AG04450 (cell line): ENCODE results near the gene SART3. TPM values are rescaled to one million over a fixed set of nuclear protein-coding genes. Genes with fewer than 3 reads are reported as not detected.

Experiments
- CTCF ChIA-PET: fragments of 300-600, 350-600 bp; formaldehyde crosslinking; extraction: SDS; loops from one replicate; lab custom pipeline; 2022; ENCODE audit warnings: antibody characterized with exemption, inconsistent platforms; lab: Charles Lee
- POLR2A ChIA-PET: fragments of 350-600 bp; formaldehyde crosslinking; extraction: SDS; loops from one replicate; lab custom pipeline; 2021; ENCODE audit warnings: antibody characterized with exemption, inconsistent platforms; lab: Yijun Ruan, JAX
- DNase-seq: peaks from one replicate; pipeline ENCODE4 v3.0.0-alpha.2; 2011; ENCODE audit warnings: low read depth, low spot score
- H3K27ac ChIP-seq: one replicate; pipeline ENCODE4 v1.5.1; 2012; ENCODE audit warnings: low read depth, low read length, control low read depth
- H3K27me3 ChIP-seq: one replicate; pipeline ENCODE4 v1.6.0; 2012; ENCODE audit warnings: low read length; ENCODE audit not compliant: control insufficient read depth, insufficient read depth
- H3K4me3 ChIP-seq: 2 replicates; pipeline ENCODE4 v1.5.1; 2011; ENCODE audit warnings: mild to moderate bottlenecking, low read depth, low read length, control low read depth
- H3K9me3 ChIP-seq: 2 replicates; pipeline ENCODE4 v1.5.1; 2012; ENCODE audit warnings: low read length; ENCODE audit not compliant: control insufficient read depth, insufficient read depth
- polyA plus RNA-seq: library from polyadenylated mRNA; depleted of rRNA; stranded (reverse); fragments of >200 nt; gene quantifications from 2 replicates; pipeline ENCODE4 v1.2.3, GENCODE V29; 2011
- TF ChIP-seq, protein P1 (sequence below): IDR thresholded peaks from 2 replicates; pipeline ENCODE4 v1.5.1; 2011; ENCODE audit warnings: low read depth, low read length, control low read depth, inconsistent platforms

SART3 gene
- polyA plus RNA-seq, 1 experiment: 23.9 TPM

DNA sequence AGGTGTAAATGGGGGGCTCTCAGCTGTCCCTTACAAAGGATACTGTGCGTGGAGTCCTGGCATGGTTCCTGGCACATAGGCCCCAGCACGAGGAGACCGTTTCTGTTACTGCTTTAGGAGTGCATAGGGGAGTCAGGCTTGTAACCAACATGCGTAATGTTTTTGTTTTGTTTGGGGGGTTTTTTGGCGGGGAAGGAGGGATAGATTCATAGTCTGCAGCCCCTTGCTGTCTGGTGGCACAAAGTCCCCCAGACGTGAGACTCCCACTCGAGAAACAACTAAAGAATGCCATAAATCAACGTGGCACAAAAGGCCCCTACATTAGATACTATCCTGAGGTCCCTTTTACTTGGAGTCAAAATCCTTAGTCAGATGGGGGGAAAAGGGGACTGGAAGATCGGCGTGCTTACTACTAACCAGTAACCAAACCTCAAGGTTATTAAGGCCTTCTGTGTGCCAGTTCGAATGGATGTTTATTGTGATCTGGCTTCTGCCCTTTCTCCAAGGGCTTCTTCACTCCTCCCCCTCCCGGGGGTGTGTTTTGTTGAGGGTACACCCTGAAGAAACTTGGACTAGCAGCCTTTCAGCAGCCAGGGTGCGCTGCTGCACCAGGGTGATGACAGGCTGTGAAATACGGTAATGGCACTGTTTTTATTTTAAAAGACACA, 2.3 kb upstream of the SART3 start:
- ChIA-PET POLR2A (interaction anchor here (0.7 to 1.6 kb wide), 2 partner anchors 57 to 65 kb away, joined by 5 read pairs; no protein-coding TSS in a partner anchor), CTCF (interaction anchor here (0.6 to 15.8 kb wide), 25 partner anchors 13 to 530 kb away, joined by 3 to 508 read pairs (median 5); partner anchors contain the start of genes ALKBH2 and TMEM119)
- H3K4me3 ChIP-seq: peak overlapping the region; percentile 96
- peak overlapping the region; percentile 81 for H3K27ac ChIP-seq
- H3K27me3 ChIP-seq: no peaks in the 10 kb centered on the region
- no peaks in the 10 kb centered on the region; the same call in 1 of the 2 replicates for H3K9me3 ChIP-seq
- peak; percentile 67 for DNase-seq
- TF ChIP-seq, protein P1, sequence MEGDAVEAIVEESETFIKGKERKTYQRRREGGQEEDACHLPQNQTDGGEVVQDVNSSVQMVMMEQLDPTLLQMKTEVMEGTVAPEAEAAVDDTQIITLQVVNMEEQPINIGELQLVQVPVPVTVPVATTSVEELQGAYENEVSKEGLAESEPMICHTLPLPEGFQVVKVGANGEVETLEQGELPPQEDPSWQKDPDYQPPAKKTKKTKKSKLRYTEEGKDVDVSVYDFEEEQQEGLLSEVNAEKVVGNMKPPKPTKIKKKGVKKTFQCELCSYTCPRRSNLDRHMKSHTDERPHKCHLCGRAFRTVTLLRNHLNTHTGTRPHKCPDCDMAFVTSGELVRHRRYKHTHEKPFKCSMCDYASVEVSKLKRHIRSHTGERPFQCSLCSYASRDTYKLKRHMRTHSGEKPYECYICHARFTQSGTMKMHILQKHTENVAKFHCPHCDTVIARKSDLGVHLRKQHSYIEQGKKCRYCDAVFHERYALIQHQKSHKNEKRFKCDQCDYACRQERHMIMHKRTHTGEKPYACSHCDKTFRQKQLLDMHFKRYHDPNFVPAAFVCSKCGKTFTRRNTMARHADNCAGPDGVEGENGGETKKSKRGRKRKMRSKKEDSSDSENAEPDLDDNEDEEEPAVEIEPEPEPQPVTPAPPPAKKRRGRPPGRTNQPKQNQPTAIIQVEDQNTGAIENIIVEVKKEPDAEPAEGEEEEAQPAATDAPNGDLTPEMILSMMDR: peak; percentile 97

DNA sequence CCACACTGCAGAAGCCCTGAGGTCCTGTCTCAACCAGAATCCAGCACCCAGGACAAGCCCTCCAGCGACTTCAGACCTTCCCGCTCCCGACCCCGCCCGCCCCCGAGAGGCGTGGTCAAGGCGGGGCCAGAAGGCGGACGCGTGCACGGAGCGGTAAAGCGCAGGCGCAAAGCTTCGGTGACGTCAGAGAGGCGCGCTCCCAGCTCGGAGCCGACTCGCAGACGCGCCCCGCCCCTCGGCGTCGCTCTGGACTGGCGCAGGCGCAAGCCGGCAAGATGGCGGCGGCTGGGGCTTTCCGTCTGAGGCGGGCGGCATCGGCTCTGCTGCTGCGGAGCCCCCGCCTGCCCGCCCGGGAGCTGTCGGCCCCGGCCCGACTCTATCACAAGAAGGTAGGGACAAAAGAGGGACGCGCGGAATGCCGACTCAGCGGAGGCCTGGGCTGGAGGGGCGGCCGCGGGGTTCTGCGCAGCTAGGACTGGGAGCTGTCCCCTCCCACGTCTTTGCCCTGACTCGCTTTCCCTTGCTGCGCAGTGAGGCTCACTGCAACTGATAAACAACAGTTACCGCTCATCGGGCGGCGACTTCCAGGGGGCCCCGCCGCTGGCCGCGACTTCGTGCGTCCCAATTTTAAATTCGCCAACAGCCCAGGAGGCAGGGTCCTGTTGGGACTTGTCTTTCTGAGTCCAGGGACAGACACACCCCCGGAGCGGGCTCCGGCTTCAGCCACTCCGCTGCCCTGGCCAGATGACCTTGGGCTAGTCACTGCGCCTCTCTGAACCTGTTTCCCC, 1.6 kb upstream of the SART3 start, which contains the start of gene ISCU:
ISCU (plus strand) TSS at position 249 of the 788 bp plus-strand sequence; CDS start at position 276, 27 bp downstream.
- peak; percentile 94 for DNase-seq
- Histone ChIP-seq H3K27ac (peak within 1 kb of the TSS; percentile 87), H3K27me3 (no peaks in the 10 kb centered on the region), H3K9me3 (no peaks in the 10 kb centered on the region; the same call in 1 of the 2 replicates), H3K4me3 (peak within 1 kb of the TSS; percentile 100)
- ChIA-PET POLR2A (interaction anchor here (0.6 to 1.6 kb wide), 5 partner anchors 21 to 536 kb away, joined by 3 to 5 read pairs (median 3); no protein-coding TSS in a partner anchor), CTCF (interaction anchor here (0.6 to 15.8 kb wide), 7 partner anchors 8 to 532 kb away, joined by 3 to 508 read pairs (median 3); no protein-coding TSS in a partner anchor)
- TF ChIP-seq, protein P1: no peak

DNA sequence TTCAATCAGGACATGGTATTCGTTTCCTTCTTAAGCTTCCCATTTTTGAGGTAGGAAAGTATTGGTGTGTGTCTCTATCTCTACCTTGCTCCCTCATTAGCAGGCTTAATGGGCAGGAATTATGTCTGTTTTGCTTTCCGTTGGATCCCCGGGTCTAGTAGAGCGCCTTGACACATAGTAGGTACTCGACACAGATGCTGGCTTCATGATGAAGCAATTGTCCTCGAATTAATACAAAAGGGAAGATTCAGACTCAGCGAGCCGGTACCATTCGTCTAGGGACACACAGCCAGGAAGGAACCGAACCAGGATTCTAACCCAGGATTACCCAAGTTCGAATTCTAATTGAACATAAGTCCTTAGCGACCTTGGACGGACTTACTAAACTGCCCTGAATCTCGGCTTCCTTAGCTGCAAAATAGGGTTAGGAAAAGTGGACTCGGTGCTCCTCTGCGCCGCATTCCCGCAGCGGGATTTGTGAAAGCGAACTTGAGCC, 927 bp upstream of the SART3 start:
- TF ChIP-seq, protein P1: no peak
- ChIA-PET POLR2A (interaction anchor here (0.6 to 1.6 kb wide), 4 partner anchors 22 to 161 kb away, joined by 3 to 7 read pairs (median 4); no protein-coding TSS in a partner anchor), CTCF (interaction anchor here (0.7 to 15.8 kb wide), 6 partner anchors 8 to 532 kb away, joined by 3 to 508 read pairs (median 3); no protein-coding TSS in a partner anchor)

DNA sequence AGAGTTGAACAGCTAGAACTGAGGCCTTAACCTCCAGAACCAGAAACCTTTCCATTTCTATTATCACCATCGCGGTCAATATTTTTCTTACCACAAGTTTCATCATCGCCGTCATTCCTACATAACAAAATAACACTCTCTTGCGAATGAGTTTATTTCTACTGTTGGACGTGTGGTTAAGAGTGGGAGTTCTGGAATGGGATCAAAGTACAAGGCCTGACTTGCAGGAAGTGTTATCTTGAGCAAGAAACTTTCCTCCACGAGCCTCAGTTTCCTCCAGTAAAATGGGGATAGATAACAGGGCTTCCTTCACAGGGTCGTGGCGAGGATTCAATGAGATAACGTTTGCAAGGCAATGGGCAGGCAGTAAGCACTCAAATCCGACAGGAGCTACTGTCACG, 652 bp downstream of the SART3 start:
- H3K9me3 ChIP-seq: no peaks in the 10 kb centered on the region; the same call in 1 of the 2 replicates
- no peak for DNase-seq
- ChIA-PET CTCF (interaction anchor here (0.9 to 15.8 kb wide), 4 partner anchors 48 to 391 kb away, joined by 3 to 508 read pairs (median 7); no protein-coding TSS in a partner anchor), POLR2A (interaction anchor here (0.7 to 1.3 kb wide), 2 partner anchors 8 to 55 kb away, joined by 3 read pairs; no protein-coding TSS in a partner anchor)
- peak overlapping the region; percentile 87 for H3K27ac ChIP-seq
- TF ChIP-seq, protein P1: no peak
- H3K4me3 ChIP-seq: peak overlapping the region; percentile 100
- no peaks in the 10 kb centered on the region for H3K27me3 ChIP-seq

More for the DNA sequence above, 927 bp upstream of the SART3 start:
- DNase-seq: no peak
- Histone ChIP-seq H3K27me3 (no peaks in the 10 kb centered on the region), H3K27ac (no peak overlapping the region), H3K9me3 (no peaks in the 10 kb centered on the region; the same call in 1 of the 2 replicates), H3K4me3 (peak overlapping the region; percentile 100)
